HepG2 (cell line): ENCODE data around the gene PAN2. TPM values are rescaled to one million over a fixed set of nuclear protein-coding genes. Genes with fewer than 3 reads are reported as not detected.

Source experiments
- ELF1 ChIP-seq: sonication (generic); formaldehyde crosslinking; IDR thresholded peaks from 2 replicates; pipeline ENCODE4 v1.4.0; 2020; ENCODE audit warnings: missing genetic modification reagents
- ETV6 ChIP-seq: sonication (generic); formaldehyde crosslinking; conservative IDR thresholded peaks from 2 replicates; pipeline ENCODE4 v1.4.0; 2020; ENCODE audit warnings: missing genetic modification reagents
- HBP1 ChIP-seq: IDR thresholded peaks from 2 replicates; pipeline ENCODE4 v1.6.1; 2016; ENCODE audit warnings: low read depth, control low read depth
- HOXD1 ChIP-seq: sonication (generic); formaldehyde crosslinking; IDR thresholded peaks from 2 replicates; pipeline ENCODE4 v1.5.0; 2020; ENCODE audit warnings: missing genetic modification reagents
- PHF21A ChIP-seq: sonication (generic); formaldehyde crosslinking; IDR thresholded peaks from 2 replicates; pipeline ENCODE4 v1.5.0; 2020; ENCODE audit warnings: mild to moderate bottlenecking, missing genetic modification reagents
- RARA ChIP-seq: IDR thresholded peaks from 2 replicates; pipeline ENCODE4 v1.6.1; 2016; ENCODE audit warnings: missing genetic modification reagents, missing compliant biosample characterization
- RELA ChIP-seq: sonication (generic); formaldehyde crosslinking; IDR thresholded peaks from 2 replicates; pipeline ENCODE4 v1.4.0; 2020; ENCODE audit warnings: missing genetic modification reagents
- REPIN1 ChIP-seq: sonication (generic); formaldehyde crosslinking; IDR thresholded peaks from 2 replicates; pipeline ENCODE4 v1.8.0; 2022; ENCODE audit warnings: missing genetic modification reagents, low read depth, mild to moderate bottlenecking, borderline replicate concordance
- REST ChIP-seq, 2 experiments: IDR thresholded peaks; 2 replicates each; pipeline ENCODE4 v1.6.1; 2011 to 2012; ENCODE audit warnings: low read length in 2 of 2, borderline replicate concordance in 1 of 2, low read depth in 1 of 2, mild to moderate bottlenecking in 1 of 2, moderate library complexity in 1 of 2
- SAP130 ChIP-seq: IDR thresholded peaks from 2 replicates; pipeline ENCODE4 v1.6.1; 2016; ENCODE audit warnings: low read depth
- SNAPC2 ChIP-seq: sonication (generic); formaldehyde crosslinking; IDR thresholded peaks from 2 replicates; pipeline ENCODE4 v1.8.1; 2022; ENCODE audit warnings: mild to moderate bottlenecking, missing genetic modification reagents
- SP4 ChIP-seq: sonication (generic); formaldehyde crosslinking; IDR thresholded peaks from 2 replicates; pipeline ENCODE4 v1.8.1; 2023; ENCODE audit warnings: mild to moderate bottlenecking, missing genetic modification reagents
- SUZ12 ChIP-seq: fragments of 150-350 bp; IDR thresholded peaks from 2 replicates; pipeline ENCODE4 v1.6.1; 2014; ENCODE audit warnings: low read depth, low read length
- XBP1 ChIP-seq: sonication (generic); formaldehyde crosslinking; IDR thresholded peaks from 2 replicates; pipeline ENCODE4 v1.5.0; 2020; ENCODE audit warnings: missing genetic modification reagents
- ZBTB39 ChIP-seq: sonication (generic); formaldehyde crosslinking; IDR thresholded peaks from 2 replicates; pipeline ENCODE4 v1.5.0; 2020; ENCODE audit warnings: missing genetic modification reagents
- ZBTB7B ChIP-seq: sonication (generic); formaldehyde crosslinking; IDR thresholded peaks from 2 replicates; pipeline ENCODE4 v1.4.0; 2020; ENCODE audit warnings: missing genetic modification reagents
- ZFP1 ChIP-seq: IDR thresholded peaks from 2 replicates; pipeline ENCODE4 v1.6.1; 2016
- ZMYM4 ChIP-seq: sonication (generic); formaldehyde crosslinking; IDR thresholded peaks from 2 replicates; pipeline ENCODE4 v1.8.1; 2023; ENCODE audit warnings: mild to moderate bottlenecking, missing genetic modification reagents
- ZNF256 ChIP-seq: sonication (generic); formaldehyde crosslinking; conservative IDR thresholded peaks from 2 replicates; pipeline ENCODE4 v1.4.0; 2020; ENCODE audit warnings: missing genetic modification reagents
- ZNF501 ChIP-seq: sonication (generic); formaldehyde crosslinking; IDR thresholded peaks from 2 replicates; pipeline ENCODE4 v1.5.1; 2020; ENCODE audit warnings: mild to moderate bottlenecking, moderate library complexity, missing genetic modification reagents
- ZNF580 ChIP-seq: IDR thresholded peaks from 2 replicates; pipeline ENCODE4 v1.6.1; 2016; ENCODE audit warnings: low read depth, borderline replicate concordance
- ZNF709 ChIP-seq: sonication (generic); formaldehyde crosslinking; IDR thresholded peaks from 2 replicates; pipeline ENCODE4 v1.5.0; 2020; ENCODE audit warnings: mild to moderate bottlenecking, missing genetic modification reagents
- polyA plus RNA-seq, 8 experiments: library from polyadenylated mRNA; depleted of rRNA in 3 of 8; stranded (reverse) in 7 of 8; unstranded in 1 of 8; fragments of >200 nt; fragmentation: Illumina TruSeq in 4 of 8; extraction: Trizol in 4 of 8; gene quantifications; 2 replicates each; pipeline versions ENCODE4 v1.2.1 to v1.2.3, GENCODE V29; 2011 to 2016; ENCODE audit warnings: low read depth in 4 of 8, missing spikeins in 1 of 8, mixed read lengths in 1 of 8; ENCODE audit not compliant: insufficient read depth in 1 of 8
- total RNA-seq, 5 experiments: library from RNA; depleted of rRNA; stranded (reverse); fragments of >200 nt; fragmentation: Illumina TruSeq; extraction: Trizol; gene quantifications; 2 replicates each; pipeline ENCODE4 v1.2.3, GENCODE V29; 2016; ENCODE audit warnings: low read depth in 1 of 5

PAN2 gene
- total and polyA plus RNA-seq, 2 of the 13 experiments (the other 11 are each of a cell fraction or from before 2014, with no cell fraction given) = 27.2 to 61.1 TPM

- TF ChIP-seq ZBTB39 (CRISPR knock-in tag) (0 out of 2 replicates have a peak, but pooled peaks have one; percentile 37), ETV6 (0 out of 2 replicates have a peak, but pooled peaks have one; percentile 17), ZNF256 (CRISPR knock-in tag) (peak; percentile 45; the same call in 1 of the 2 replicates), HOXD1 (0 out of 2 replicates have a peak, but pooled peaks have one; percentile 4), SUZ12 (peak; percentile 1; the same call in 1 of the 2 replicates), ZNF709 (CRISPR knock-in tag) (peak; percentile 77; the same call in 1 of the 2 replicates), ZFP1 (CRISPR knock-in tag) (no peak), SP4 (CRISPR knock-in tag) (0 out of 2 replicates have a peak, but pooled peaks have one; percentile 13), ZBTB7B (CRISPR knock-in tag) (peak; percentile 56; the same call in 1 of the 2 replicates), SAP130 (CRISPR knock-in tag) (peak; percentile 78), REST (IDR thresholded peaks at IDR 0.05; ENCODE audit: borderline replicate concordance in 1 of 2, low read depth in 1 of 2, low read length in 2 of 2) (peak in 1 of 2 experiments; percentile 18; a peak in 1 of 4 replicates), SNAPC2 (CRISPR knock-in tag) (no peak), RELA (CRISPR knock-in tag) (0 out of 2 replicates have a peak, but pooled peaks have one; percentile 18), RARA (CRISPR knock-in tag) (0 out of 2 replicates have a peak, but pooled peaks have one; percentile 3), ZNF501 (CRISPR knock-in tag) (peak; percentile 51; the same call in 1 of the 2 replicates), XBP1 (peak; percentile 93; the same call in 1 of the 2 replicates), ZMYM4 (CRISPR knock-in tag) (peak; percentile 68), HBP1 (CRISPR knock-in tag) (peak; percentile 72; the same call in 1 of the 2 replicates), REPIN1 (CRISPR knock-in tag) (no peak), ZNF580 (CRISPR knock-in tag) (0 out of 2 replicates have a peak, but pooled peaks have one; percentile 54), PHF21A (CRISPR knock-in tag) (peak; percentile 98), ELF1 (0 out of 2 replicates have a peak, but pooled peaks have one; percentile 17)
Observed at GRCh38 chr12:56333679-56334489, at the start of gene PAN2 (continued).
